ENCODE results near the gene AATF. TPM values are rescaled to one million over a fixed set of nuclear protein-coding genes. Genes with fewer than 3 reads are reported as not detected.

AATF gene
- total and polyA plus RNA-seq, 9 of the 15 experiments (the other 6 are each of a cell fraction or from before 2014, with no cell fraction given) = 34.5 to 133 (median 90.1) TPM

DNA sequence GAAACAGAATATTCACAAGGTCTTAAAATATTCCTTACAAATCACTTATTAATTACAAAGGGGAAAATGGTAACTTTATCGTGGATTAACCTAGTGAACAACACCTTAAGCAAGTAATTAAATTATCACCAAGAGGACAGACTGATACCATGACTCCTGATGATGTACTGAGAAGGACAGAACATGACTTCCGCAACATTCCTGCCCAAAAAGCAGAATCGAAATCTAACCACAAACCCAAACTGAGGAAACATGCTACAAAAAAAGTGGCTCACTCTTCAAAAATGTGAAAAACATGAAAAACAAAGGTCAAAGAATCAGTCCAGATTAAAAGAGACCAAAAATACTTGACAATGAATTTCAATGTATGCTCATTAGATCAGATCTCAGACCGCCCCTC is 151.5 kb downstream of the AATF start:
- H3K9me3 ChIP-seq (replicated peaks; ENCODE audit: control insufficient read depth, insufficient read depth, low read depth, low read length) = no peaks in the 10 kb centered on the region
- DNase-seq (ENCODE audit: extremely low read depth in 1 of 4, low spot score in 3 of 4) (no peak), FAIRE-seq (no peak), ATAC-seq (no peak)
- H3K4me2 ChIP-seq (ENCODE audit: insufficient read depth, low read length) = no peak overlapping the region
- H4K20me1 ChIP-seq (replicated peaks; ENCODE audit: control insufficient read depth, insufficient read depth, low read length) = no peaks in the 10 kb centered on the region
- ChIA-PET POLR2A (interaction anchor here (0.6 kb wide), 1 partner anchor 481 kb away, joined by 5 read pairs; no protein-coding TSS in a partner anchor), CTCF (ENCODE audit: low intra/inter-chr PET ratio) (no interaction called here)
- H2AFZ ChIP-seq (ENCODE audit: low read depth, low read length) = no peak overlapping the region
- no peaks in the 10 kb centered on the region for H3K9me1 ChIP-seq (ENCODE audit: control insufficient read depth, insufficient read depth, low read length)
- no peaks in the 10 kb centered on the region for H3K79me2 ChIP-seq (ENCODE audit: control insufficient read depth, insufficient read depth, low read length)
- no peaks in the 10 kb centered on the region for H3K4me1 ChIP-seq (replicated peaks in 1 of 2; ENCODE audit: control insufficient read depth in 2 of 2, insufficient read depth in 2 of 2, low read length in 2 of 2)
- H3K4me3 ChIP-seq = no peak overlapping the region
- in situ Hi-C loops (cut with MboI) (no loop called here), intact Hi-C loops (cut with micrococcal nuclease) (no loop called here)
- H3K27ac ChIP-seq (ENCODE audit: extremely low read depth, low read depth, low read length) = no peak overlapping the region
- peaks cover 90% of the 10 kb centered on the region for H3K36me3 ChIP-seq (ENCODE audit: control insufficient read depth, insufficient read depth, low read length)
- BruUV-seq (replicated peaks) = no TSS peak
- WGBS (ENCODE audit: insufficient coverage, low coverage, missing lambda C conversion rate) = 98% methylated on average over 4 of the region's 4 CpGs
- no peaks in the 10 kb centered on the region for H3K27me3 ChIP-seq (ENCODE audit: control insufficient read depth in 2 of 2, insufficient read depth in 2 of 2, low read length in 2 of 2)
- TF ChIP-seq, protein P1, sequence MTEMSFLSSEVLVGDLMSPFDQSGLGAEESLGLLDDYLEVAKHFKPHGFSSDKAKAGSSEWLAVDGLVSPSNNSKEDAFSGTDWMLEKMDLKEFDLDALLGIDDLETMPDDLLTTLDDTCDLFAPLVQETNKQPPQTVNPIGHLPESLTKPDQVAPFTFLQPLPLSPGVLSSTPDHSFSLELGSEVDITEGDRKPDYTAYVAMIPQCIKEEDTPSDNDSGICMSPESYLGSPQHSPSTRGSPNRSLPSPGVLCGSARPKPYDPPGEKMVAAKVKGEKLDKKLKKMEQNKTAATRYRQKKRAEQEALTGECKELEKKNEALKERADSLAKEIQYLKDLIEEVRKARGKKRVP (CRISPR knock-in tag; IDR thresholded peaks at IDR 0.05) = no peak
- TF ChIP-seq POLR2B (IDR thresholded peaks at IDR 0.05; ENCODE audit: low read depth, partially characterized antibody) = no peak
- TF ChIP-seq, protein P2, sequence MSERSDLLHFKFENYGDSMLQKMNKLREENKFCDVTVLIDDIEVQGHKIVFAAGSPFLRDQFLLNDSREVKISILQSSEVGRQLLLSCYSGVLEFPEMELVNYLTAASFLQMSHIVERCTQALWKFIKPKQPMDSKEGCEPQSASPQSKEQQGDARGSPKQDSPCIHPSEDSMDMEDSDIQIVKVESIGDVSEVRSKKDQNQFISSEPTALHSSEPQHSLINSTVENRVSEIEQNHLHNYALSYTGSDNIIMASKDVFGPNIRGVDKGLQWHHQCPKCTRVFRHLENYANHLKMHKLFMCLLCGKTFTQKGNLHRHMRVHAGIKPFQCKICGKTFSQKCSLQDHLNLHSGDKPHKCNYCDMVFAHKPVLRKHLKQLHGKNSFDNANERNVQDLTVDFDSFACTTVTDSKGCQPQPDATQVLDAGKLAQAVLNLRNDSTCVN (CRISPR knock-in tag; IDR thresholded peaks at IDR 0.05) = no peak
- no peak for TF ChIP-seq L3MBTL2 (IDR thresholded peaks at IDR 0.05)
- no peak for TF ChIP-seq TAF1 (IDR thresholded peaks at IDR 0.05; ENCODE audit: control insufficient read depth, extremely low read depth, insufficient read depth, low read length, severe bottlenecking)
- no peak for TF ChIP-seq MTA3 (IDR thresholded peaks at IDR 0.05; ENCODE audit: borderline replicate concordance)
- TF ChIP-seq ELF1 (tag; IDR thresholded peaks at IDR 0.05) = no peak
- no peak for TF ChIP-seq FOXP1 (CRISPR knock-in tag; IDR thresholded peaks at IDR 0.05)
- no peak for TF ChIP-seq SMARCA4 (IDR thresholded peaks at IDR 0.05)
- no peak for TF ChIP-seq TBL1XR1 (IDR thresholded peaks at IDR 0.05; ENCODE audit: low read length in 2 of 2)
- TF ChIP-seq RBM25 (IDR thresholded peaks at IDR 0.05; ENCODE audit: low read depth, low read length, severe bottlenecking) = no peak
- TF ChIP-seq, protein P3, sequence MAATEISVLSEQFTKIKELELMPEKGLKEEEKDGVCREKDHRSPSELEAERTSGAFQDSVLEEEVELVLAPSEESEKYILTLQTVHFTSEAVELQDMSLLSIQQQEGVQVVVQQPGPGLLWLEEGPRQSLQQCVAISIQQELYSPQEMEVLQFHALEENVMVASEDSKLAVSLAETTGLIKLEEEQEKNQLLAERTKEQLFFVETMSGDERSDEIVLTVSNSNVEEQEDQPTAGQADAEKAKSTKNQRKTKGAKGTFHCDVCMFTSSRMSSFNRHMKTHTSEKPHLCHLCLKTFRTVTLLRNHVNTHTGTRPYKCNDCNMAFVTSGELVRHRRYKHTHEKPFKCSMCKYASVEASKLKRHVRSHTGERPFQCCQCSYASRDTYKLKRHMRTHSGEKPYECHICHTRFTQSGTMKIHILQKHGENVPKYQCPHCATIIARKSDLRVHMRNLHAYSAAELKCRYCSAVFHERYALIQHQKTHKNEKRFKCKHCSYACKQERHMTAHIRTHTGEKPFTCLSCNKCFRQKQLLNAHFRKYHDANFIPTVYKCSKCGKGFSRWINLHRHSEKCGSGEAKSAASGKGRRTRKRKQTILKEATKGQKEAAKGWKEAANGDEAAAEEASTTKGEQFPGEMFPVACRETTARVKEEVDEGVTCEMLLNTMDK (IDR thresholded peaks at IDR 0.05; ENCODE audit: borderline replicate concordance, insufficient read depth, low read depth, low read length, poor library complexity, severe bottlenecking) = no peak
- no peak for TF ChIP-seq ZNF282 (CRISPR knock-in tag; IDR thresholded peaks at IDR 0.05)
- no peak for TF ChIP-seq ZBTB8A (IDR thresholded peaks at IDR 0.05; ENCODE audit: partially characterized antibody)
- TF ChIP-seq HNRNPLL (IDR thresholded peaks at IDR 0.05; ENCODE audit: low read depth, low read length, poor library complexity, severe bottlenecking) = no peak
- TF ChIP-seq, protein P4, sequence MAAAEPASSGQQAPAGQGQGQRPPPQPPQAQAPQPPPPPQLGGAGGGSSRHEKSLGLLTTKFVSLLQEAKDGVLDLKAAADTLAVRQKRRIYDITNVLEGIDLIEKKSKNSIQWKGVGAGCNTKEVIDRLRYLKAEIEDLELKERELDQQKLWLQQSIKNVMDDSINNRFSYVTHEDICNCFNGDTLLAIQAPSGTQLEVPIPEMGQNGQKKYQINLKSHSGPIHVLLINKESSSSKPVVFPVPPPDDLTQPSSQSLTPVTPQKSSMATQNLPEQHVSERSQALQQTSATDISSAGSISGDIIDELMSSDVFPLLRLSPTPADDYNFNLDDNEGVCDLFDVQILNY (CRISPR knock-in tag; IDR thresholded peaks at IDR 0.05) = no peak
- H3K9ac ChIP-seq (ENCODE audit: insufficient read depth in 1 of 2, low read depth in 2 of 2, low read length in 2 of 2) = no peak overlapping the region
